Peyer's patch (tissue), 4 donors: ENCODE results near the gene KRTAP5-3.

Experiments
- CTCF ChIP-seq, 6 experiments: fragments of 450-650 bp in 4 of 6; fragments of 200-600 bp in 2 of 6; sonication (generic) in 1 of 6; IDR thresholded peaks; one replicate each; pipeline ENCODE4 v1.5.1; 2017 to 2019; ENCODE audit warnings: antibody characterized with exemption in 6 of 6, mild to moderate bottlenecking in 3 of 6, moderate library complexity in 1 of 6
- POLR2A ChIP-seq, 2 donors: fragments of 450-650 bp; IDR thresholded peaks; one replicate each; pipeline ENCODE4 v1.5.1; 2017; ENCODE audit warnings: antibody characterized with exemption in 2 of 2, mild to moderate bottlenecking in 2 of 2, moderate library complexity in 2 of 2

GRCh38 chr11:1563149-1563638 lies 45.1 kb downstream of the KRTAP5-3 start:
- no peak for TF ChIP-seq CTCF (IDR thresholded peaks at IDR 0.05)
- no peak for TF ChIP-seq POLR2A (IDR thresholded peaks at IDR 0.05)
